ENCODE data around the gene DDX55.

DDX55 gene

GRCh38 chr12:123648401-123648800, 46.5 kb downstream of the DDX55 start:
- Histone ChIP-seq H3K36me3 (ENCODE audit: insufficient read depth, low read length) (peaks cover 87% of the 10 kb centered on the region), H3K27ac (ENCODE audit: low read depth, low read length) (no peak overlapping the region), H3K27me3 (ENCODE audit: insufficient read depth, low read length) (no peaks in the 10 kb centered on the region), H3K4me3 (ENCODE audit: low read length) (no peak overlapping the region), H3K9me3 (ENCODE audit: insufficient read depth, low read depth, low read length) (no peaks in the 10 kb centered on the region), H3K4me1 (ENCODE audit: insufficient read depth, low read length) (no peaks in the 10 kb centered on the region), H3K9ac (ENCODE audit: low read depth, low read length) (no peak overlapping the region)
- 92% methylated on average over 5 of the region's 5 CpGs for WGBS

GRCh38 chr12:123654129-123654701, 52.3 kb downstream of the DDX55 start:
- H3K4me1 ChIP-seq (ENCODE audit: insufficient read depth, low read length), result no peaks in the 10 kb centered on the region
- peaks cover 86% of the 10 kb centered on the region for H3K36me3 ChIP-seq (ENCODE audit: insufficient read depth, low read length)
- H3K4me3 ChIP-seq (ENCODE audit: low read length), result no peak overlapping the region
- H3K27ac ChIP-seq (ENCODE audit: low read depth, low read length), result no peak overlapping the region
- WGBS, result 89% methylated on average over 4 of the region's 4 CpGs
- no peak overlapping the region for H3K9ac ChIP-seq (ENCODE audit: low read depth, low read length)
- no peaks in the 10 kb centered on the region for H3K9me3 ChIP-seq (ENCODE audit: insufficient read depth, low read depth, low read length)
- no peaks in the 10 kb centered on the region for H3K27me3 ChIP-seq (ENCODE audit: insufficient read depth, low read length)

DNA sequence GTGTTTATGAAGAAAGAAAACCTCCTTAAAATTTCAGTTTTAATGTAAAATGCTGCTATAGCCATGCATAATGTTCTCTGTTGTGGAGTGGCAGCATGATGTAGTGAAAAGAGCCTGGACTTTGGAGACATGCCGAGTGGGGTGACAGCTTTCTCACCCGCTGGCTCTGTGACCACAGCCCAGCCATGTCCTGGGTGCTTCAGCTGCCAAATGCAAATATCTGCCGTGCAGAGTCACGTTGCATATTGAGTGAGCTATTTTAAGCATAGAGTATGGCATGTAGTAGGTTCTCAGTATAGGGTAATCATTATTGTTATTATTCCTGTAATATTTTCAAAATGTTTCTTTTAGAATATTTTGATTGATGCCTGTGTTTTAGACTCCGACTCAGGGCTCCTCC, 53.5 kb downstream of the DDX55 start:
- no peak overlapping the region for H3K27ac ChIP-seq (ENCODE audit: low read depth, low read length)
- WGBS, result 94% methylated on average over 5 of the region's 5 CpGs
- H3K9me3 ChIP-seq (ENCODE audit: insufficient read depth, low read depth, low read length), result no peaks in the 10 kb centered on the region
- H3K4me3 ChIP-seq (ENCODE audit: low read length), result no peak overlapping the region
- no peak overlapping the region for H3K9ac ChIP-seq (ENCODE audit: low read depth, low read length)
- H3K4me1 ChIP-seq (ENCODE audit: insufficient read depth, low read length), result no peaks in the 10 kb centered on the region
- peaks cover 86% of the 10 kb centered on the region for H3K36me3 ChIP-seq (ENCODE audit: insufficient read depth, low read length)
- H3K27me3 ChIP-seq (ENCODE audit: insufficient read depth, low read length), result no peaks in the 10 kb centered on the region

DNA sequence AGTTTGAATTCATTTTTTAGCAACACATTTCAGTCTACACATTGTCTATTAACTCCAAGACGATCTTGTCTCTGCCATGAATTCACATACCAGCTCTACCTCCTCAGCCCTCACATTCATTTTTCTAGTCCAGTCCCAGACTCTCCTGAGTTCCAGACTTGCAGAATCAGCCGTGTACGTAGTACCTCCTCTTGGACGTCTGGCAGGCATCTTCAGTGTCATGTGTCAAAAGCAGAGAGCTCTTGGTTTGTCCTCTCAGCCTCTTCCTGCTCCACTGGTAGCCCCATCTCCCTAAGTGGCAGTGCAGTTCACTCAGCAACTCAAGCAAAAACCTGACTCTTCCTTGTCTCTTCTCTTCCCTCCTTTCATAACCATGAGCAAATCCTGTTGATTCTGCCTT, 54.5 kb downstream of the DDX55 start:
- Histone ChIP-seq H3K9ac (ENCODE audit: low read depth, low read length) (no peak overlapping the region), H3K36me3 (ENCODE audit: insufficient read depth, low read length) (peaks cover 84% of the 10 kb centered on the region)

GRCh38 chr12:123657211-123657610, 55.3 kb downstream of the DDX55 start:
- H3K9me3 ChIP-seq (ENCODE audit: insufficient read depth, low read depth, low read length), result no peaks in the 10 kb centered on the region
- H3K4me1 ChIP-seq (ENCODE audit: insufficient read depth, low read length), result no peaks in the 10 kb centered on the region
- peaks cover 78% of the 10 kb centered on the region for H3K36me3 ChIP-seq (ENCODE audit: insufficient read depth, low read length)
- H3K9ac ChIP-seq (ENCODE audit: low read depth, low read length), result no peak overlapping the region
- no peak overlapping the region for H3K4me3 ChIP-seq (ENCODE audit: low read length)
- no peak overlapping the region for H3K27ac ChIP-seq (ENCODE audit: low read depth, low read length)
- no peaks in the 10 kb centered on the region for H3K27me3 ChIP-seq (ENCODE audit: insufficient read depth, low read length)
- 92% methylated on average over 9 of the region's 9 CpGs for WGBS

More for the DNA sequence above, 54.5 kb downstream of the DDX55 start:
- no peaks in the 10 kb centered on the region for H3K9me3 ChIP-seq (ENCODE audit: insufficient read depth, low read depth, low read length)
- no peaks in the 10 kb centered on the region for H3K4me1 ChIP-seq (ENCODE audit: insufficient read depth, low read length)
- H3K27me3 ChIP-seq (ENCODE audit: insufficient read depth, low read length), result no peaks in the 10 kb centered on the region
- no peak overlapping the region for H3K27ac ChIP-seq (ENCODE audit: low read depth, low read length)
- 95% methylated on average over 4 of the region's 4 CpGs for WGBS
- H3K4me3 ChIP-seq (ENCODE audit: low read length), result no peak overlapping the region

- Histone ChIP-seq H3K4me3 (ENCODE audit: low read length) (no peak overlapping the region), H3K9me3 (ENCODE audit: insufficient read depth, low read depth, low read length) (no peaks in the 10 kb centered on the region), H3K36me3 (ENCODE audit: insufficient read depth, low read length) (peaks cover 64% of the 10 kb centered on the region), H3K4me1 (ENCODE audit: insufficient read depth, low read length) (no peaks in the 10 kb centered on the region), H3K9ac (ENCODE audit: low read depth, low read length) (no peak overlapping the region), H3K27me3 (ENCODE audit: insufficient read depth, low read length) (no peaks in the 10 kb centered on the region), H3K27ac (ENCODE audit: low read depth, low read length) (no peak overlapping the region)
- 100% methylated on average over 1 of the region's 5 CpGs for WGBS
Measured at GRCh38 chr12:123659996-123660727, 58.3 kb downstream of the DDX55 start.

GRCh38 chr12:123667771-123668170, 65.9 kb downstream of the DDX55 start:
- H3K9ac ChIP-seq (ENCODE audit: low read depth, low read length), result no peak overlapping the region
- H3K27me3 ChIP-seq (ENCODE audit: insufficient read depth, low read length), result no peaks in the 10 kb centered on the region
- H3K27ac ChIP-seq (ENCODE audit: low read depth, low read length), result no peak overlapping the region
- WGBS, result 92% methylated on average over 8 of the region's 8 CpGs
- peaks cover 4% of the 10 kb centered on the region; the same call in 1 of the 2 replicates for H3K4me1 ChIP-seq (ENCODE audit: insufficient read depth, low read length)
- H3K36me3 ChIP-seq (ENCODE audit: insufficient read depth, low read length), result peaks cover 6% of the 10 kb centered on the region; the same call in 1 of the 2 replicates
- H3K4me3 ChIP-seq (ENCODE audit: low read length), result no peak overlapping the region
- no peaks in the 10 kb centered on the region for H3K9me3 ChIP-seq (ENCODE audit: insufficient read depth, low read depth, low read length)
